BE2C (cell line): Measurements from ENCODE around the gene ADGRV1.

Experiments used
- DNase-seq: peaks from one replicate; pipeline ENCODE4 v3.0.0-alpha.2; 2020
- H3K27me3 ChIP-seq: fragments of 250-450 bp; sonication (Bioruptor Pico); 2 replicates; pipeline ENCODE4 v1.5.1; 2020; ENCODE audit warnings: mild to moderate bottlenecking
- H3K36me3 ChIP-seq: fragments of 250-450 bp; sonication (Bioruptor Pico); 2 replicates; pipeline ENCODE4 v1.5.1; 2020; ENCODE audit warnings: mild to moderate bottlenecking
- H3K4me1 ChIP-seq: fragments of 250-450 bp; sonication (Bioruptor Pico); 2 replicates; pipeline ENCODE4 v1.5.1; 2020
- H3K4me3 ChIP-seq: 2 replicates; pipeline ENCODE4 v1.5.1; 2011; ENCODE audit warnings: low read depth, low read length
- H3K9me3 ChIP-seq: fragments of 250-450 bp; sonication (Bioruptor Pico); 2 replicates; pipeline ENCODE4 v1.5.1; 2020
- CTCF ChIP-seq: IDR thresholded peaks from 2 replicates; pipeline ENCODE4 v1.5.1; 2012; ENCODE audit warnings: mild to moderate bottlenecking, low read depth, low read length

The ADGRV1 gene

GRCh38 chr5:91110686-91111085 lies 552.1 kb downstream of the ADGRV1 start:
- Histone ChIP-seq H3K4me3 (no peak overlapping the region), H3K9me3 (no peaks in the 10 kb centered on the region), H3K4me1 (no peaks in the 10 kb centered on the region), H3K27me3 (no peaks in the 10 kb centered on the region), H3K36me3 (no peaks in the 10 kb centered on the region)
- TF ChIP-seq CTCF, result no peak
- no peak for DNase-seq

DNA sequence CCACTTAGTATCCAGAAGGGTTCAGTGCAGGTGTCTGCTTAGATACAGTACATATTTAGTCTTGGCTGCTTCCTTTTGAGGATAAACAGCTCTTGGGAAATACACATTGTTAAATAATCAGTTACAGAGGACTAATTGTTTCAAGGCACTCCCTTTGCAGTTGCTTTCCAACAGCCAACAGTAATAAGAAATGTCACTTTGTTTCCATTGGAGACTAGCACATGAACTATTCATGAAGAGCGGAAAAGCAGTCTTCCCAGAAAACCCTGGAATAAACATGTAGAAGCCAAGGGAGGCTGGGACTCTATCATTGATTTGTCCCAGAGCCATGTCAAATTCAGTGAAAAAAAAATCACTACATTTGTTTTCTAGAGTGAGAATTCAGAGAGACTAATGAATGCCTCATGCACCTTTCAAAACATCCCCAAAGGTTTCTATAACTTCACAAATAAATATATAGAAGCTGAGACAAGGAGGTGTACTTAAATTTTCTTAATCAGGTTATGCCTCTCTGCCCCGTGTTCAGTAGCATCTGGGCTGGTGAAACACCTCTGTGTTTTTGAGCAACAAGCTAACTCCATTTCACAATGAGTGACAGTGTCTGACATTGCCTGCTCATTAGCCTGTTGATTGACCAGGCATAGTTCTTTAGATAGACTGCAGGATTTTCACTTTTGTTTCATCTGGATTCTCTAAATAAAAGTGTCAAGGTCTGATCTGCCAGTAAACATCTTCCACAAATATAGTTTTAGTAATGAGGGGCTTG lies 553.1 kb downstream of the ADGRV1 start:
- no peak for TF ChIP-seq CTCF
- no peaks in the 10 kb centered on the region for H3K36me3 ChIP-seq
- H3K27me3 ChIP-seq, result no peaks in the 10 kb centered on the region
- no peaks in the 10 kb centered on the region for H3K9me3 ChIP-seq
- no peak overlapping the region for H3K4me3 ChIP-seq
- H3K4me1 ChIP-seq, result no peaks in the 10 kb centered on the region
- no peak for DNase-seq

- no peak for TF ChIP-seq CTCF
- H3K4me1 ChIP-seq, result peaks cover 6% of the 10 kb centered on the region
- DNase-seq, result no peak
- H3K9me3 ChIP-seq, result no peaks in the 10 kb centered on the region
- no peaks in the 10 kb centered on the region; the same call in 1 of the 2 replicates for H3K36me3 ChIP-seq
- H3K27me3 ChIP-seq, result no peaks in the 10 kb centered on the region
- no peak overlapping the region for H3K4me3 ChIP-seq
Observed at GRCh38 chr5:91114658-91115057, 556.1 kb downstream of the ADGRV1 start.

- no peaks in the 10 kb centered on the region for H3K27me3 ChIP-seq
- H3K4me1 ChIP-seq, result peaks cover 18% of the 10 kb centered on the region
- no peaks in the 10 kb centered on the region for H3K9me3 ChIP-seq
- H3K36me3 ChIP-seq, result no peaks in the 10 kb centered on the region; the same call in 1 of the 2 replicates
- no peak for DNase-seq
- TF ChIP-seq CTCF, result no peak
- no peak overlapping the region for H3K4me3 ChIP-seq
Observed at GRCh38 chr5:91118354-91118753, 559.8 kb downstream of the ADGRV1 start.

GRCh38 chr5:91118796-91119195 lies 560.2 kb downstream of the ADGRV1 start:
- Histone ChIP-seq H3K4me1 (peaks cover 20% of the 10 kb centered on the region), H3K4me3 (no peak overlapping the region), H3K36me3 (no peaks in the 10 kb centered on the region; the same call in 1 of the 2 replicates), H3K27me3 (no peaks in the 10 kb centered on the region), H3K9me3 (no peaks in the 10 kb centered on the region)
- DNase-seq, result no peak
- no peak for TF ChIP-seq CTCF

DNA sequence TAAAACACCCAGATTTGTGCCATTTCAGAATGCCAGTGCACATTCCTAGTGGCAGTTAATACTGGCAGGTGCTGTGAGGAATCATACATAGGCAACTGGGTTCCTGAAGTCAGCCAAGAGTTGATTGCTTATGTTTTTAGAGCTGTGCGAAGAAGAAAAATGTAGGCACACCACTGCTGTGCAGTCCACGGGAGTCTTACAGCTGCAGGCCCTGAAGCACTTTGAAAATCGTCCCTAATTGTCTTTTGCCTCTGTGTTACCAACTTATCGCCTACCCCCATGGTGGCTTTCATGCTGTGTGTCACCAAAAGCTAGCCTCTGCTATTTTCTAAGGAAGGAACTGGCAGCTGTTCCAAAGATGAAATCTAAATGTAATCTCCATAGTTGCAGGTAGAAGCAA lies 560.6 kb downstream of the ADGRV1 start:
- no peaks in the 10 kb centered on the region for H3K9me3 ChIP-seq
- peaks cover 20% of the 10 kb centered on the region for H3K4me1 ChIP-seq
- no peak for DNase-seq
- H3K4me3 ChIP-seq, result no peak overlapping the region
- no peaks in the 10 kb centered on the region for H3K27me3 ChIP-seq
- TF ChIP-seq CTCF, result no peak
- no peaks in the 10 kb centered on the region; the same call in 1 of the 2 replicates for H3K36me3 ChIP-seq
